ENCODE data around the gene RFX1.

- TF ChIP-seq ZNF274 (IDR thresholded peaks at IDR 0.05; ENCODE audit: low read depth, low read length): no peak
- TF ChIP-seq YY1 (IDR thresholded peaks at IDR 0.05; ENCODE audit: insufficient read depth, insufficient read length): no peak
- TF ChIP-seq SUZ12 (IDR thresholded peaks at IDR 0.05; ENCODE audit: extremely low read depth, insufficient read depth, insufficient read length): no peak
Observed at GRCh38 chr19:13974073-13974472, 32.0 kb downstream of the RFX1 start.
